ENCODE results near the gene GCC1.

The GCC1 gene

GRCh38 chr7:127536394-127536691 lies 49.1 kb downstream of the GCC1 start:
- Histone ChIP-seq H3K27me3 (ENCODE audit: insufficient read depth, poor library complexity, severe bottlenecking) (peaks cover 37% of the 10 kb centered on the region), H3K36me3 (ENCODE audit: low read depth) (no peaks in the 10 kb centered on the region), H3K4me1 (ENCODE audit: insufficient read depth, poor library complexity, severe bottlenecking) (no peaks in the 10 kb centered on the region), H3K9me3 (ENCODE audit: severe bottlenecking) (peaks cover 2% of the 10 kb centered on the region), H3K27ac (ENCODE audit: poor library complexity, severe bottlenecking) (no peak overlapping the region), H3K4me3 (ENCODE audit: severe bottlenecking) (no peak overlapping the region)
- DNase-seq (ENCODE audit: low spot score) (no peak), ATAC-seq (ENCODE audit: low read depth) (no peak)
- TF ChIP-seq CTCF (IDR thresholded peaks at IDR 0.05; ENCODE audit: poor library complexity, severe bottlenecking), result no peak

- ATAC-seq (ENCODE audit: low read depth) (no peak), DNase-seq (ENCODE audit: low spot score) (no peak)
- peaks cover 37% of the 10 kb centered on the region for H3K27me3 ChIP-seq (ENCODE audit: insufficient read depth, poor library complexity, severe bottlenecking)
- no peak for TF ChIP-seq CTCF (IDR thresholded peaks at IDR 0.05; ENCODE audit: poor library complexity, severe bottlenecking)
- no peak overlapping the region for H3K4me3 ChIP-seq (ENCODE audit: severe bottlenecking)
- H3K4me1 ChIP-seq (ENCODE audit: insufficient read depth, poor library complexity, severe bottlenecking), result no peaks in the 10 kb centered on the region
- H3K36me3 ChIP-seq (ENCODE audit: low read depth), result no peaks in the 10 kb centered on the region
- peaks cover 2% of the 10 kb centered on the region for H3K9me3 ChIP-seq (ENCODE audit: severe bottlenecking)
- H3K27ac ChIP-seq (ENCODE audit: poor library complexity, severe bottlenecking), result no peak overlapping the region
These were observed 49.6 kb downstream of the GCC1 start for GRCh38 chr7:127535546-127536393.

GRCh38 chr7:127534636-127535035 lies 50.8 kb downstream of the GCC1 start:
- no peaks in the 10 kb centered on the region for H3K4me1 ChIP-seq (ENCODE audit: insufficient read depth, poor library complexity, severe bottlenecking)
- no peak for ATAC-seq (ENCODE audit: low read depth)
- peaks cover 4% of the 10 kb centered on the region for H3K9me3 ChIP-seq (ENCODE audit: severe bottlenecking)
- no peaks in the 10 kb centered on the region for H3K36me3 ChIP-seq (ENCODE audit: low read depth)
- H3K27ac ChIP-seq (ENCODE audit: poor library complexity, severe bottlenecking), result no peak overlapping the region
- no peak for TF ChIP-seq CTCF (IDR thresholded peaks at IDR 0.05; ENCODE audit: poor library complexity, severe bottlenecking)
- no peak for DNase-seq (ENCODE audit: low spot score)
- no peak overlapping the region for H3K4me3 ChIP-seq (ENCODE audit: severe bottlenecking)
- peaks cover 35% of the 10 kb centered on the region for H3K27me3 ChIP-seq (ENCODE audit: insufficient read depth, poor library complexity, severe bottlenecking)

GRCh38 chr7:127532736-127533135 lies 52.7 kb downstream of the GCC1 start:
- peaks cover 25% of the 10 kb centered on the region for H3K27me3 ChIP-seq (ENCODE audit: insufficient read depth, poor library complexity, severe bottlenecking)
- H3K27ac ChIP-seq (ENCODE audit: poor library complexity, severe bottlenecking), result no peak overlapping the region
- no peaks in the 10 kb centered on the region for H3K36me3 ChIP-seq (ENCODE audit: low read depth)
- H3K9me3 ChIP-seq (ENCODE audit: severe bottlenecking), result peaks cover 2% of the 10 kb centered on the region
- no peak for TF ChIP-seq CTCF (IDR thresholded peaks at IDR 0.05; ENCODE audit: poor library complexity, severe bottlenecking)
- no peak for DNase-seq (ENCODE audit: low spot score)
- no peak overlapping the region for H3K4me3 ChIP-seq (ENCODE audit: severe bottlenecking)
- no peaks in the 10 kb centered on the region for H3K4me1 ChIP-seq (ENCODE audit: insufficient read depth, poor library complexity, severe bottlenecking)
- no peak for ATAC-seq (ENCODE audit: low read depth)

- H3K27me3 ChIP-seq (ENCODE audit: insufficient read depth, poor library complexity, severe bottlenecking), result peaks cover 19% of the 10 kb centered on the region
- no peaks in the 10 kb centered on the region for H3K36me3 ChIP-seq (ENCODE audit: low read depth)
- H3K4me3 ChIP-seq (ENCODE audit: severe bottlenecking), result no peak overlapping the region
- peaks cover 2% of the 10 kb centered on the region for H3K9me3 ChIP-seq (ENCODE audit: severe bottlenecking)
- TF ChIP-seq CTCF (IDR thresholded peaks at IDR 0.05; ENCODE audit: poor library complexity, severe bottlenecking), result no peak
- no peak overlapping the region for H3K27ac ChIP-seq (ENCODE audit: poor library complexity, severe bottlenecking)
- no peak for ATAC-seq (ENCODE audit: low read depth)
- no peaks in the 10 kb centered on the region for H3K4me1 ChIP-seq (ENCODE audit: insufficient read depth, poor library complexity, severe bottlenecking)
- DNase-seq (ENCODE audit: low spot score), result no peak
These were observed 53.2 kb downstream of the GCC1 start for GRCh38 chr7:127532151-127532550.
